ENCODE results near the gene DNAH10. TPM values are rescaled to one million over a fixed set of nuclear protein-coding genes. Genes with fewer than 3 reads are reported as not detected.

DNAH10 gene
- total RNA-seq, 1 experiment from 2014 or later, result 0.17 TPM

GRCh38 chr12:123891516-123892179, 129.5 kb downstream of the DNAH10 start:
- Histone ChIP-seq H2AFZ (ENCODE audit: low read length) (no peak overlapping the region), H3K14ac (ENCODE audit: insufficient read depth, low read length) (no peak overlapping the region), H2BK20ac (ENCODE audit: low read depth, low read length, poor library complexity, severe bottlenecking) (no peak overlapping the region), H3K9ac (ENCODE audit: extremely low read depth, insufficient read length, low read length) (no peak overlapping the region), H4K5ac (ENCODE audit: insufficient read length, low read depth, low read length) (no peak overlapping the region), H3K4ac (ENCODE audit: low read depth, low read length) (no peak overlapping the region), H2BK5ac (ENCODE audit: insufficient read length, low read length) (no peak overlapping the region), H3T11ph (ENCODE audit: low read length) (no peak overlapping the region), H3K23ac (ENCODE audit: insufficient read length, low read depth, low read length) (no peak overlapping the region), H4K91ac (ENCODE audit: insufficient read length, low read depth, low read length) (no peak overlapping the region), H3K27me3 (ENCODE audit: insufficient read depth, low read length) (no peaks in the 10 kb centered on the region), H3K27ac (ENCODE audit: insufficient read length, low read depth, low read length) (no peak overlapping the region), H3K56ac (ENCODE audit: insufficient read length, low read depth, low read length) (no peak overlapping the region), H3K4me1 (ENCODE audit: insufficient read depth, low read length) (no peaks in the 10 kb centered on the region), H2BK12ac (ENCODE audit: insufficient read length, low read depth, low read length) (no peak overlapping the region), H3K79me2 (ENCODE audit: insufficient read depth, low read length) (no peaks in the 10 kb centered on the region), H2BK120ac (ENCODE audit: low read depth, low read length, poor library complexity, severe bottlenecking) (no peak overlapping the region), H3K9me3 (ENCODE audit: control insufficient read depth, low read depth, low read length) (no peaks in the 10 kb centered on the region), H2BK15ac (ENCODE audit: low read depth, low read length) (no peak overlapping the region), H2AK5ac (ENCODE audit: insufficient read length, low read length) (no peak overlapping the region), H3K23me2 (ENCODE audit: insufficient read length, low read depth, low read length, poor library complexity, severe bottlenecking) (no peaks in the 10 kb centered on the region), H3K18ac (ENCODE audit: insufficient read length, low read depth, low read length) (no peak overlapping the region), H3K4me2 (ENCODE audit: insufficient read depth, insufficient read length, low read length) (no peak overlapping the region), H4K8ac (replicated peaks; ENCODE audit: insufficient read length, low read depth, low read length) (no peak overlapping the region), H4K20me1 (ENCODE audit: control insufficient read depth, insufficient read depth, insufficient read length) (no peaks in the 10 kb centered on the region), H3K79me1 (ENCODE audit: insufficient read depth, low read depth, low read length, poor library complexity, severe bottlenecking) (no peaks in the 10 kb centered on the region)
- H3K27me3 Mint-ChIP-seq (ENCODE audit: low read depth), result peaks cover 78% of the 10 kb centered on the region
- TF ChIP-seq CTCF (conservative IDR thresholded peaks at IDR 0.05), result no peak
- H3K4me1 Mint-ChIP-seq, result peaks cover 17 to 18% of the 10 kb centered on the region in 2 experiments
- no peak overlapping the region for H3K27ac Mint-ChIP-seq
- H3K4me3 Mint-ChIP-seq, result no peak overlapping the region
- no CpG with 5 or more reads among the region's 15 CpGs for WGBS (ENCODE audit: extremely low coverage, insufficient read length, low lambda C conversion rate)
- H3K9me3 Mint-ChIP-seq, result no peaks in the 10 kb centered on the region
- DNase-seq, result no peak
- no peaks in the 10 kb centered on the region for H3K36me3 Mint-ChIP-seq (ENCODE audit: insufficient read depth in 1 of 3, low read depth in 3 of 3)

Measured in H9 (cell line).